ENCODE measurements around the gene SPOCD1. TPM values are rescaled to one million over a fixed set of nuclear protein-coding genes. Genes with fewer than 3 reads are reported as not detected.
A peak's percentile ranks its signal among the peaks of the same experiment; 100 is the strongest.

The SPOCD1 gene
- total and polyA plus RNA-seq, 2 of the 4 experiments (the other 2 are of a cell fraction) = 59.7 to 132 TPM

GRCh38 chr1:31755197-31755611, 60.6 kb downstream of the SPOCD1 start:
- Histone ChIP-seq H3K9ac (ENCODE audit: low read depth, low read length) (no peak overlapping the region), H2AFZ (replicated peaks; ENCODE audit: low read length, poor library complexity) (peak overlapping the region; percentile 56), H2BK5ac (ENCODE audit: low read depth, low read length, poor library complexity, severe bottlenecking) (no peak overlapping the region), H3K4me1 (ENCODE audit: control insufficient read depth, insufficient read depth, low read length) (peaks cover 28% of the 10 kb centered on the region), H3K14ac (replicated peaks; ENCODE audit: low read depth, low read length) (no peak overlapping the region), H3K27me3 (ENCODE audit: control insufficient read depth, insufficient read depth, low read length) (no peaks in the 10 kb centered on the region), H2BK15ac (ENCODE audit: low read depth, low read length) (no peak overlapping the region), H3K23ac (ENCODE audit: low read depth, low read length) (no peak overlapping the region), H2AK5ac (ENCODE audit: low read depth, low read length) (peak overlapping the region; percentile 43; the same call in 1 of the 2 replicates), H4K5ac (ENCODE audit: low read depth, low read length) (no peak overlapping the region), H4K8ac (ENCODE audit: low read depth in 2 of 2, low read length in 2 of 2) (no peak overlapping the region), H3K9me3 (ENCODE audit: control insufficient read depth, insufficient read depth, low read length) (no peaks in the 10 kb centered on the region), H3K9me1 (ENCODE audit: insufficient read depth, low read length) (peaks cover 13% of the 10 kb centered on the region; the same call in 1 of the 2 replicates), H2AK9ac (replicated peaks; ENCODE audit: low read depth, low read length, poor library complexity) (peak overlapping the region; percentile 57), H3K27ac (ENCODE audit: insufficient read depth, low read length) (no peak overlapping the region), H3K36me3 (ENCODE audit: control insufficient read depth, insufficient read depth, low read length) (no peaks in the 10 kb centered on the region), H2BK20ac (ENCODE audit: low read depth, low read length) (no peak overlapping the region), H3K4me3 (ENCODE audit: insufficient read depth, low read depth, low read length) (no peak overlapping the region), H3K4ac (ENCODE audit: low read depth, low read length) (no peak overlapping the region), H3K18ac (ENCODE audit: low read depth, low read length) (no peak overlapping the region), H4K20me1 (ENCODE audit: insufficient read depth, low read length) (peaks cover 23% of the 10 kb centered on the region), H3K79me1 (ENCODE audit: low read depth in 1 of 2, low read length in 2 of 2) (peaks cover 0 to 15% of the 10 kb centered on the region in 2 experiments; a peak in 2 of 4 replicates), H4K91ac (ENCODE audit: insufficient read depth, low read depth, low read length) (no peak overlapping the region), H3K4me2 (ENCODE audit: low read depth, low read length) (no peak overlapping the region), H3K56ac (ENCODE audit: extremely low read depth, insufficient read depth, low read length) (no peak overlapping the region), H2BK120ac (ENCODE audit: low read depth, low read length) (no peak overlapping the region)
- peak; percentile 44 for ATAC-seq (ENCODE audit: low read depth)
- WGBS, 2 experiments (ENCODE audit: extremely low coverage in 2 of 2, insufficient read length in 1 of 2) = 45% methylated on average over 6 of the region's 9 CpGs; no CpG with 5 or more reads in 1 of the 2 experiments
- POLR2A ChIA-PET (ENCODE audit: unreplicated experiment) = no interaction called here
- BruUV-seq (replicated peaks) = no TSS peak
- CTCF ChIA-PET = interaction anchor here (0.9 kb wide), 1 partner anchor 10 kb away, joined by 3 read pairs; no protein-coding TSS in a partner anchor
- intact Hi-C loops (cut with micrococcal nuclease) (no loop called here), dilution Hi-C loops (cut with HindIII; ENCODE audit: low sequenced_read_pairs, unreplicated experiment) (no loop called here), in situ Hi-C loops (cut with MboI; ENCODE audit: low sequenced_read_pairs) (no loop called here)
- peak; percentile 30 for DNase-seq
- TF ChIP-seq MAFK (IDR thresholded peaks at IDR 0.05; ENCODE audit: low read depth, low read length) = peak; percentile 69
- no peak for TF ChIP-seq ELK1 (IDR thresholded peaks at IDR 0.05; ENCODE audit: borderline replicate concordance, low read depth, low read length)
